CMK (cell line): ENCODE results near the gene PHF21B.
"Not testable (repeated sequence)": the region's sequence is repeated elsewhere in the genome, so short reads cannot be mapped to it uniquely, and the experiment has no call there.

Experiments used
- DNase-seq: peaks from one replicate; pipeline ENCODE4 v3.0.0-alpha.2; 2010; ENCODE audit warnings: low read depth

The PHF21B gene

GRCh38 chr22:44871782-44872181, 138.0 kb downstream of the PHF21B start:
- no peak for DNase-seq

GRCh38 chr22:44870021-44870420, 139.8 kb downstream of the PHF21B start:
- DNase-seq: no peak

- DNase-seq: no peak
These were observed 140.6 kb downstream of the PHF21B start for GRCh38 chr22:44869196-44869595.

- DNase-seq: no peak
These were observed 144.4 kb downstream of the PHF21B start for GRCh38 chr22:44865193-44866057.

GRCh38 chr22:44862981-44863860, 146.6 kb downstream of the PHF21B start:
- no peak for DNase-seq

GRCh38 chr22:44862281-44862680, 147.5 kb downstream of the PHF21B start:
- no peak for DNase-seq

GRCh38 chr22:44861245-44861644, 148.6 kb downstream of the PHF21B start:
- DNase-seq: no peak

- no peak for DNase-seq
These were observed 149.5 kb downstream of the PHF21B start for GRCh38 chr22:44860311-44860710.

GRCh38 chr22:44859641-44860040, 150.2 kb downstream of the PHF21B start:
- no peak for DNase-seq

- not testable (repeated sequence) for DNase-seq
These were observed 151.0 kb downstream of the PHF21B start for GRCh38 chr22:44858819-44859218.

GRCh38 chr22:44855855-44856254, 153.9 kb downstream of the PHF21B start:
- no peak for DNase-seq

- DNase-seq: not testable (repeated sequence)
These were observed 155.2 kb downstream of the PHF21B start for GRCh38 chr22:44854641-44855040.

GRCh38 chr22:44850946-44851345, 158.9 kb downstream of the PHF21B start:
- no peak for DNase-seq

- no peak for DNase-seq
These were observed 160.9 kb downstream of the PHF21B start for GRCh38 chr22:44848791-44849420.

GRCh38 chr22:44848296-44848741, 161.5 kb downstream of the PHF21B start:
- DNase-seq: no peak

- no peak for DNase-seq
These were observed 161.9 kb downstream of the PHF21B start for GRCh38 chr22:44847892-44848291.

GRCh38 chr22:44847380-44847779, 162.4 kb downstream of the PHF21B start:
- DNase-seq: no peak

- no peak for DNase-seq
These were observed 163.0 kb downstream of the PHF21B start for GRCh38 chr22:44846726-44847275.

GRCh38 chr22:44845796-44846720, 163.7 kb downstream of the PHF21B start:
- DNase-seq: no peak

- DNase-seq: no peak
These were observed 164.6 kb downstream of the PHF21B start for GRCh38 chr22:44845191-44845590.

GRCh38 chr22:44842417-44842816, 167.4 kb downstream of the PHF21B start:
- no peak for DNase-seq
